Measurements from ENCODE around the gene TST.
A peak's percentile ranks its signal among the peaks of the same experiment; 100 is the strongest.

Gene TST

DNA sequence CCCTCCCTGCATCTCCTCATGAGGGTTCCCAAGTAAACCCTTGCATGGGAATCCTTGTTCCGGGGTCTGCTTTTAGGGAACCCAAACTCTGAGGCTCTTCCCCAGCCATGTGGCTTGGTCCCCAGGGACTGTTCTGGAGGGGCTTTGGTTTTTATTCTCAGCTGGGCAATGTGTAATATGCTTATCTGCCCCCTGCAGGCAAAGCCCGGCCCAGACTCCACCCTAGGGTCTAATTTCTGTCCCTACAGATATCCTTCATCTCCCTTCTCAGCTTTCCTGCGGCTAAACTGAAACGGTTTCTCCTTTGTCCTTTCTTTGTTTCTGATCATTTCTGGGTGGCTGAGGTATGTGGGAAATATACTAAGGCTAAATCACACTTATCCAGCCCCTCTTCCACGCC is 37.1 kb downstream of the TST start:
- DNase-seq (ENCODE audit: low read depth), result no peak

DNA sequence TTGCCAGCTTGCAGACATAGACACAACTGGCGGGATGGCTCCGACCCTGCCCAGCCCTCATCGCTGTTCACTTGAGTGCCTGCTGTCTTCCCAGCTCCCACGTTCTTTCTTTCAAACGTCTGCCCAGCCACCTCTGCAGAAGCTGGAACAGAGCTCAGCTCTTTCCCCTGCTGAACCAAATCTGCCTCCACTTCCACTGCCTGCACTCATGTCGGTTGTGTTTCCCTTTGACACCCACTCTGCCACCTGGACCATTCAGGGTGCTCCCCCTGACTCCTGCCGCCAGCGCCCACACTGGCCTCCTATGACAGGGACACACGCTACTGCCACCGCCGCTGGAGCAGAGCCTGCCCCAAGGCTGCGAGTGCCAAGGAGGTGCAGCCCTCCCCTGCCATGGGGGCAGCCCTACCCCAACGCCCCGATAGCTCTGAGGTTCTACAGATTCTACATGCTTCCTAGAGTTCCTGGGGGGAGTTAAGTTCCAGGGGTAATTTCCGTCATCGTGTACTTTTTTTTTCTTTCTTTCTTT is 37.9 kb downstream of the TST start:
- no peak for DNase-seq (ENCODE audit: low read depth)

DNA sequence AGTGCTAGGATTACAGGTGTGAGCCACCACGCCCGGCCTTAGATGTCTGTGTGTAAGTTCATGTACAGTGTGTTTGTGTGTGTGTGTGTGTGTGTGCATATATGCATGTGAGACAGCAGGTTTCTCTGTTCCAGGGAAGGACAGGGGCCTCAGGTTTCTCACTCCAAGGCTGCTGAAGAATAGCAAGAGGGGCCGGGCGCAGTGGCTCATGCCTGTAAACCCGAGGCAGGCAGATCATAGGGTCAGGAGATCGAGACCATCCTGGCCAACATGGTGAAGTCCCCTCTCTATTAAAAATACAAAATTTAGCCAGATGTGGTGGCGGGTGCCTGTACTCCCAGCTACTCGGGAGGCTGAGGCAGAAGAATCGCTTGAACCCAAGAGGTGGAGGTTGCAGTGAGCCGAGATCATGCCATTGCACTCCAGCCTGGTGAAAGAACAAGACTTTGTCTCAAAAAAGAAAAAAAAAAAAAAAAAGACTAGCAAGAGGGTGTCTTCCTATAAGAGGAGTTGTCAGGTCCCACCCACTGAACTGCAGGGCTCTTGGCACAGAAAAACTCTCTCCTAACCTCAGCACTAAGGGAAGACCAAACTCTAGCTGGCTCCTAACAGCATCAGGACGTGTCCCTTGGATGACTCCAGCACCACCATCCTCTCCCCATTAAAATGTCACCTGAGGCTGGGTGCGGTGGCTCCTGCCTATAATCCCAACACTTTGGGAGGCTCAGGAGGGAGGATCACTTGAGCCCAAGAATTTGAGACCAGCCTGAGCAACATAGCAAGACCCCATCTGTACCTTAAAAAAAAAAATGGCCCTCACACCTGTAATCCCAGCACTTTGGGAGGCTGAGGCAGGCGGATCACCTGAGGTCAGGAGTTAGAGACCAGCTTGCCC is 40.0 kb downstream of the TST start:
- DNase-seq (ENCODE audit: low read depth), result no peak

DNA sequence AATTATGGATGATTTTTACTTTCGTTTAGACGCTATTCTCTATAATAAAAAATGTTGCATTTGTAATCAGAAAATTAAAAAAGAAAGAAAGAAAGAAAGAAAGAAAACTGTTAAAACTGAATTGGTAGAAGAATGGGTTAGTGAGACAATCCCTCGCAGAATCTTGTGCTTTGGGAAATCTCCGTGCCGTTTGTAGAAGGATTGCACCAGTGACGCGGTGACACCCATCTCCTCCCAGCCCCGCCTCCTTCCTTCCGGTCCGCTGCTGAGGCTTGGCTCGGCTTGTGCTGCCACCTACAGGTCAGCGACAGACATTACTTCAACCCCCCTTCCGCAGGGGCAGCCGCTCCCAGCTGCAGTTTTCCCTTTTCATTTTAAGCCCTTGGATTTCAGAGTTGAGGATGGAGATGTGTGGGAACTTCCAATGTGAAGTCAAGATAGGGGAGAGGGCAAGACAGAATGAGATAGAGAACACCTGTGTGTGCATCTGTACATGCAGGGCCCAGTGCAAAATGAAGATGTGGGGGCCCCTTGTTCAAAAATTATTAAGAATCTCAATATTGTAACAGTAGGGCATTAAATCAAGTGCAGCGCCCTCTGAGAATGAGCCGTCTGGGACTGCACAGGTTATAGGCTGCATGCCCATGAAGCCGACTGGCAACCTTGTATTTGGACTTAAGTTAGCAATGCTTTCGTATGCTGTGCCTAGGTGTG is 41.1 kb downstream of the TST start:
- peak; percentile 27 for DNase-seq (ENCODE audit: low read depth)

DNA sequence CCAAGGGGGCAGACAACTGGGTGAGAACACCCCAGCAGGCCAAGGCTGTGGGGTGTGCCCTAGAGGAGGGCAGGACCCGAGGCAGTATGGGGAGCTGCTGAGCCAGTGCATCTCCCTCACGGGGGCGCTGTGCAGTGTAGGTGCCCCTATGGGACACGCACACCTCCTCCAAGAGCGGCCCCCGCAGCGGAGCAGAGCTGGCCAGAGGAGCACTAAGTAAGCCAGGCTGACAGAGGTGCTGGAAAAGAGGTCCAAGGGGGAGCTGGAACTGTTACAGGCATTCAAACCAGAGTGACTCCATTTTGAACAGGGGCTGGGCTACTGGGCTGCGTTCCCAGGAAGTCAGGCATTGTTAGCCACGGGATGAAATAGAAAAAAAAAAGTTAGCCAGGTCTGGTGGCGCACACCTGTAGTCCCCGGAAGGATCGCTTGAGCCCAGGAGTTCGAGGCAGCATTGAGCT is 41.8 kb downstream of the TST start:
- no peak for DNase-seq (ENCODE audit: low read depth)

DNA sequence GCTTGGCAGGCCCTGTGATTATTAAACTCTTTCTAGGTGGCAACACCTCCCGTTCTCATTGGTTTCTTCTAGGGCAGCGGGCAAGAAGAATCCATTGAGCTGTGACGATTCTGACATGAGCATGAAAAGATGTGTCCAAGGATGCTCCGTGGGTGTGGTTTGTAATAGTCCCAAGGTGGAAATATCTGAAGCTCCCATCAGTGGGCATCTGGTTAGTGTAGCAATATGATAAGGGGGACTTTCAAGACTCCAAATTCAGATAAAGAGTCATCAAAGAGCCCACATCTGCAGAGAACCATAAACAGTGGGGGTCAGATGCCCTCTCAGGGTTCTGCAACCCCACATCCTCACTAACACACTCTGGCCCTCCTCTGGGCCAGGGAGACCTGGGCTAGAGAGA is 42.6 kb downstream of the TST start:
- DNase-seq (ENCODE audit: low read depth), result no peak

DNA sequence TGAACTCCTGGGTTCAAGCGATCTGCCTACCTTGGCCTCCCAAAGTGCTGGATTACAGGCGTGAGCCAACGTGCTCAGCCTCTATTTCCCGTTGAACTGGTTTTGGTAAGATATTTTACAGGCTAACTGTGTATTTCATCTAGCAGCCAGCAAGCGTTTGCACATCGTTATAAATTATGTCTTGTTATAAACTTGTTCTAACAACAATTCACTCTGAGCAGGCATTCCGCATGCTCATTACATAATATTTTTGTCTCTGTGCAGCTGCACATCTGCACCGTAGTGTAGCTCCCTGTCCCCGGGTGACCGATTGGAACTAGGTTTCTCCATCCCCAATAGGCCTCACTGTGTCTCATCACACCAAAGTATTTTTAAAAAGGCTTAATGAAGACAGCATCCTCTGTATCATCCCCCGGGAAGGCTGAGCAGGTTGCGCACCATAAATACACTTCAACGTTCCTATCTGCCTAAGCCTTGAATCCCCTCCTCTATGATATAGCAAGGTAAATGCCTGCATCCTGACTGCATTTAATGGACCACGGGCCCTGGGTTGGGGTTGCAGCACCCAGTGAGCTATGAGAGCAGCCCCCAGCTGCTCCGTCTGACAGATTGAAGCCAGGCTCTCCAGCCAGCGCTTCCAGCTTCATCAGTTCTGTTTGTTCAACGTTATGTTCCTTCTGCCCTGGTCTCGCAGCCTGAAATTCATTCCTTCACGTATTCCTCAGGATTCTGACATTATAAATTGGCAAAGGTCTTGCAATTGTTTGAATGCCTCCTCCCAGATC is 47.7 kb downstream of the TST start:
- DNase-seq (ENCODE audit: low read depth), result no peak

DNA sequence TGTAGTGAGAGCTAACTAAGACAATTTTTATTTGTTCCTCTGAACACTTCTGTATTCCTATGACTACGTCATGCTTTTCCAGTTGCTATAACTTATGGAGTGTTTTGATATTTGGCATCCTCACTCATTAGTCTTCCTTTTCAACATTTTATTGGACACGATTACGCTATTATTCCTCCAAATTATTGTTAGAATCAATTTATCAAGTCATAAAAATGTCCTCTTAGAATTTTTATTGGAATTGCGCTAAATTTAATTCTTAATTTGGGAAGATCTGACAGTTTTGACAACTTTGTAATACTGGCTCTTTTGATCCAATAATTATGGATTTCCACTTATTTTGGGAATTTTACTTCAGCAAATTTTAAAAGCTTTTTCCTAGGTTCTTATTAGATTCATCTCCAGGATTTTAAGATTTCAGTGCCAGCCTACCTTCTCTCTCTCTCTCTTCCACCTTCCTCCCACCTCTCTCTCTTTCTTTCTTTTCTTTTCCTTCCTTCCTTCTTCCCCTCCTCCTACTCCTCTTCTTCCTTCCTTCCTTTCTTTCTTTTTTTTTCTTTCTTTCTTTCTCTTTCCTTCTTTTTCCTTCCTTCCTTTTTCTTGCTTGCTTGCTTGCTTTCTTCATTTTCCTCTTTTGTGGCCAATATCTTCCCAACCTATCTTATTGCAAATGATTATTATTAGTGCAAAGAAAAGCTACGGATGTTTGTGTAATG is 50.8 kb downstream of the TST start:
- no peak for DNase-seq (ENCODE audit: low read depth)

DNA sequence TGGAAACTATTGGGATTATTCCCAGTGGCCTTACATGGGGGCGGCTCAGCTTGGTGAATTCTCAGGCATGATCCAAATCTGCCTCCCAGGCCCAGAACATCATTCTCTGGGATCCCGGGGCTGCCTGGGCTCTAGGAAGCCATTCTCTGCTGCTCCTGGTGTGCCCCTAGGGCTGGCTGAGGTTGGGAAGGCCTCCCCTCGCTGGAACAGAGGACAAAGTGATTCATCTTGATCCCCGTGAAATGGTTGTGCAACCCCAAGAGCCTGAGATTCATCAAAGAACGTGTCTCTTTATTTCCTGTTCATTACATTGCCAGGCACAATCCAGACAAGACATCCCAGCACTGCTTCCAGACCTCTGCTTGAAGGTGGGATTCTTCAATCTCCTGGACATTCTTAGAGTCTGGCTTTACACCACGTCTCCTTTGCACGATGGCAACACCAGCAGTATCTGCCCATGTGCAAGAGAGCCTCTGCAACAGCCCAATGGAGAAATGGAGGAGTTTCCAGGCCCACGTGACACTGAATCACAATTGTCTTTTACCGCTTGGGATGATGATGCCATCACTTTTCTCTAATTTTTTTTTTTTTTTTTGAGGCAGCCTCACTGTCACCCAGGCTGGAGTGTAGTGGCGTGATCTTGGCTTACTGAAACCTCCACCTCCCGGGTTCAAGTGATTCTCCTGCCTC is 52.3 kb downstream of the TST start:
- DNase-seq (ENCODE audit: low read depth), result no peak

DNA sequence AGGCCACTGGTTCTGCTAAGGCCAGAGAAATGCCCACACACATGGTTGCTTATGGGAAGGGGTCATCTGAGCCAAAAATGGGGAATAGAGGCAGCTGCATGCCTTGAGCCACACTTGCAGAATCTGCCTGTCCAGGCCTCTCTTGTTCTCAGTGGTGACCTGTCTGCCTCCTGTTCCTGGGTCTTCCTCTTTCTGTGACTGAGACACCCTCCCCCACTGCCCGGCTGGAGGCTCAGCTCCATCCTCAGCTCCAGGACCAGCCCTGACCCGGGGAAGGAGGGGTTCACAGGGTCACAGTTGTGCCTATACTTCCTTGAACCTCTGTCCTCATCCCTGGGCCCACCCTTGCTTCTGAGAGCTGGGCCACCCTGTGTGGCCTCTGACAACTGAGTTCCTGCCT is 53.6 kb downstream of the TST start:
- DNase-seq (ENCODE audit: low read depth), result no peak

DNA sequence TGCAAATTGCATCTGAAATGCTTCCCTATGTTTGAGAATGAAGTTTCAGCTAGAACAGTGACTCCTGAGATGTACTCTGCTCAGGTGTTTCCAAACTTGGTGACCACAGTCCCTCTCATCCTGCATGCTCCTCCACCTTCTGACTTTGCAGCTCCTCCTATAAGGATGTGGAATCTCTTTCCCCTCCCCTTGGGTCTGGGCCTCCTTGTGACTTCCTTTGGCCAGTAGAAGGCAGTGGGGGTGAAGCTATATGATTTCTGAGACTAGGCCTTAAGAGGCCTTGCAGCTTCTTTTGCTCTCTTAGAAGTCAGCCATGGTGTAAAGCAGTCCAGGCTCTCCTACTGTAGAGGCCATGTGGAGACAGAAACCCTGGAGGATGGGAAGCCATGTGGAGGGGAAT is 55.1 kb downstream of the TST start:
- DNase-seq (ENCODE audit: low read depth), result no peak

DNA sequence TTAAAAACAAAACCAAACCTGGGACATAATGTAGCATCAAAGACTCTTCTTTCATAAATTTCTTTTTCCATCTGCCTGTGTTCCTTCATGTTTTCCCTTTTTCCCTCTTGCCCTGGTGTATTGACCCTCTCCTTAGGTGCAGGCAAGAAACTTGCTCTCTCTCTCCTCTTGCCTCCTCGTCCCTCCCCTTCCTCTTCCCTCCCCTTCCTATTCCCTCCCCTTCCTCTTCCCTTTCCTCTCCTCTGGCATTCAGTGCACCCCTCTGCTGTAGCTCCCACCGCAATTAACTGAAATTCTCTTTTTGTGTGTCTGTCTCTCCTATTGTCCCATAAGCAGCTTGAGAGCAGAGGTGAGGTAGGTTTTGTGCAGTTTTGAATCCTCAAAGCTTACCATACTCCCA is 55.9 kb downstream of the TST start:
- DNase-seq (ENCODE audit: low read depth), result no peak

DNA sequence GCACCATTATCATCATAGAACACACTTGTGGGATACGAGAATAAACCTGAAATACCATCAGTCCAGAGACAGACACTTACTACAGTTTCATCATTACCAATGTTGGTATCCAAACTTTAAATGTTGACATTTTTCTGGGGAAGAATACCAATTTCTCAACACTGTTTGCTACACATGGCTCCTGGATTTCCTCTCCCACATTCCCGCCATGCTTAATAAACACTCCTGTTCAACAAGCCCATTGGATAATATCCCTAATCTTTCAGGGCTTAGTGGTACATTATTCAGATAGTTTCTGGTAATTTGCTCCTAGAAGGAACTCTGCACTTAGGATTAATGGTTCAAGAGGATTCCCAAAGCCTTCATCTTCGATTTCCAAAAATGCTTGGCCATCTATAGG is 57.6 kb downstream of the TST start:
- no peak for DNase-seq (ENCODE audit: low read depth)
